GM19193 (cell line): ENCODE data around the gene HSD17B11.
A peak's percentile ranks its signal among the peaks of the same experiment; 100 is the strongest.

Experiments used
- POLR2A ChIP-seq: IDR thresholded peaks from 4 replicates; pipeline ENCODE4 v1.6.1; 2011; ENCODE audit not compliant: insufficient read depth, insufficient read length; ENCODE audit errors: extremely low read depth

HSD17B11 gene

GRCh38 chr4:87390891-87391575 is at the start of gene HSD17B11:
Gene HSD17B11, minus strand, starts transcription at chr4:87391188. Its CDS starts 118 bp downstream, at chr4:87391070.
- TF ChIP-seq POLR2A = peak; percentile 90

- no peak for TF ChIP-seq POLR2A
These were observed 42.4 kb upstream of the HSD17B11 start for GRCh38 chr4:87433342-87433741.

GRCh38 chr4:87430038-87430437 is 39.0 kb upstream of the HSD17B11 start:
- no peak for TF ChIP-seq POLR2A

- no peak for TF ChIP-seq POLR2A
These were observed 38.0 kb upstream of the HSD17B11 start for GRCh38 chr4:87428979-87429378.

GRCh38 chr4:87427518-87427868 is 36.5 kb upstream of the HSD17B11 start:
- TF ChIP-seq POLR2A = no peak

- TF ChIP-seq POLR2A = no peak
These were observed 36.0 kb upstream of the HSD17B11 start for GRCh38 chr4:87426865-87427517.

- TF ChIP-seq POLR2A = no peak
These were observed 34.7 kb upstream of the HSD17B11 start for GRCh38 chr4:87425711-87426110.

- no peak for TF ChIP-seq POLR2A
These were observed 32.5 kb upstream of the HSD17B11 start for GRCh38 chr4:87423317-87424098.

- TF ChIP-seq POLR2A = peak; percentile 85
These were observed 31.4 kb upstream of the HSD17B11 start, which contains the start of gene NUDT9 for GRCh38 chr4:87422104-87423052. Gene NUDT9, plus strand, starts transcription at chr4:87422573. Its CDS starts 333 bp downstream, at chr4:87422906.

- TF ChIP-seq POLR2A = no peak
These were observed 29.4 kb upstream of the HSD17B11 start for GRCh38 chr4:87420276-87420830.

GRCh38 chr4:87419578-87420249 is 28.7 kb upstream of the HSD17B11 start:
- TF ChIP-seq POLR2A = no peak

GRCh38 chr4:87416965-87417364 is 26.0 kb upstream of the HSD17B11 start:
- no peak for TF ChIP-seq POLR2A

- TF ChIP-seq POLR2A = no peak
These were observed 23.8 kb upstream of the HSD17B11 start for GRCh38 chr4:87414816-87415215.

GRCh38 chr4:87410679-87411078 is 19.7 kb upstream of the HSD17B11 start:
- no peak for TF ChIP-seq POLR2A

- no peak for TF ChIP-seq POLR2A
These were observed 19.2 kb upstream of the HSD17B11 start for GRCh38 chr4:87410157-87410556.
